Raji (cell line): Measurements from ENCODE around the gene MDM1.

Experiments
- POLR2A ChIP-seq: IDR thresholded peaks from 2 replicates; pipeline ENCODE4 v1.6.1; 2011; ENCODE audit warnings: low read depth, low read length, control low read depth; ENCODE audit not compliant: insufficient read depth

Gene MDM1

GRCh38 chr12:68259318-68259940 is 72.7 kb downstream of the MDM1 start:
- no peak for TF ChIP-seq POLR2A

- TF ChIP-seq POLR2A: no peak
These were observed 78.7 kb downstream of the MDM1 start, which contains the start of gene IL22 for GRCh38 chr12:68253504-68253903. TSS of gene IL22 (minus strand) at chr12:68253604. CDS start at chr12:68253448, 156 bp downstream.

- TF ChIP-seq POLR2A: no peak
These were observed 80.1 kb downstream of the MDM1 start for GRCh38 chr12:68252077-68252476.

GRCh38 chr12:68250454-68250853 is 81.7 kb downstream of the MDM1 start:
- no peak for TF ChIP-seq POLR2A

- no peak for TF ChIP-seq POLR2A
These were observed 84.4 kb downstream of the MDM1 start for GRCh38 chr12:68247785-68248184.

- no peak for TF ChIP-seq POLR2A
These were observed 85.8 kb downstream of the MDM1 start for GRCh38 chr12:68246350-68246749.

- no peak for TF ChIP-seq POLR2A
These were observed 86.8 kb downstream of the MDM1 start for GRCh38 chr12:68245180-68246021.
